Frontal cortex (tissue), 4 donors: ENCODE data around the gene IL1RAPL2. TPM values are rescaled to one million over a fixed set of nuclear protein-coding genes. Genes with fewer than 3 reads are reported as not detected.

Experiments used
- DNase-seq, 2 donors: peaks; one replicate each; pipeline ENCODE4 v3.0.0; 2012; ENCODE audit warnings: low spot score in 2 of 2
- FAIRE-seq: peaks from 2 replicates; lab custom pipeline; 2012; peaks lifted over from hg19 to GRCh38; lab: Jason Lieb, UNC
- total RNA-seq: library from RNA; depleted of rRNA; stranded (reverse); fragments of >200 nt; gene quantifications from one replicate; pipeline ENCODE4 v1.2.3, GENCODE V29; 2014
- donor health status: control.
- donor health status: control.
- donor health status: control.

IL1RAPL2 gene
- total RNA-seq, 1 donor from 2014 or later = 8.2 TPM

GRCh38 chrX:105315248-105315647 lies 749.2 kb downstream of the IL1RAPL2 start:
- no peak for DNase-seq

GRCh38 chrX:105317117-105317516 lies 751.1 kb downstream of the IL1RAPL2 start:
- no peak for FAIRE-seq

More at GRCh38 chrX:105315248-105315647, 749.2 kb downstream of the IL1RAPL2 start:
- no peak for FAIRE-seq

GRCh38 chrX:105323928-105324327 lies 757.9 kb downstream of the IL1RAPL2 start:
- FAIRE-seq (no peak), DNase-seq (no peak)

More at GRCh38 chrX:105317117-105317516, 751.1 kb downstream of the IL1RAPL2 start:
- no peak for DNase-seq

- FAIRE-seq = no peak
- DNase-seq = no peak
Measured at GRCh38 chrX:105328773-105329172, 762.8 kb downstream of the IL1RAPL2 start.

GRCh38 chrX:105331244-105331643 lies 765.2 kb downstream of the IL1RAPL2 start:
- no peak for FAIRE-seq

GRCh38 chrX:105347373-105347772 lies 781.4 kb downstream of the IL1RAPL2 start:
- FAIRE-seq = no peak
- DNase-seq = no peak

More at GRCh38 chrX:105331244-105331643, 765.2 kb downstream of the IL1RAPL2 start:
- no peak for DNase-seq

GRCh38 chrX:105349476-105349875 lies 783.5 kb downstream of the IL1RAPL2 start:
- DNase-seq (no peak), FAIRE-seq (no peak)

GRCh38 chrX:105375816-105376215 lies 809.8 kb downstream of the IL1RAPL2 start:
- FAIRE-seq (no peak), DNase-seq (no peak)

GRCh38 chrX:105424729-105425128 lies 858.7 kb downstream of the IL1RAPL2 start:
- FAIRE-seq (no peak), DNase-seq (no peak)

- DNase-seq = no peak
- no peak for FAIRE-seq
Measured at GRCh38 chrX:105451401-105451800, 885.4 kb downstream of the IL1RAPL2 start.

GRCh38 chrX:105458846-105459245 lies 892.8 kb downstream of the IL1RAPL2 start:
- DNase-seq (no peak), FAIRE-seq (no peak)

- DNase-seq = no peak
- FAIRE-seq = no peak
Measured at GRCh38 chrX:105460376-105460775, 894.4 kb downstream of the IL1RAPL2 start.

- FAIRE-seq = no peak
- DNase-seq = no peak
Measured at GRCh38 chrX:105461016-105461415, 895.0 kb downstream of the IL1RAPL2 start.

- DNase-seq (no peak), FAIRE-seq (no peak)
Measured at GRCh38 chrX:105462186-105462585, 896.2 kb downstream of the IL1RAPL2 start.

- no peak for DNase-seq
- FAIRE-seq = no peak
Measured at GRCh38 chrX:105463473-105463872, 897.5 kb downstream of the IL1RAPL2 start.

GRCh38 chrX:105464618-105465017 lies 898.6 kb downstream of the IL1RAPL2 start:
- FAIRE-seq = no peak
- DNase-seq = no peak

GRCh38 chrX:105468741-105469140 lies 902.7 kb downstream of the IL1RAPL2 start:
- no peak for FAIRE-seq
- DNase-seq = no peak

- no peak for DNase-seq
- FAIRE-seq = no peak
Measured at GRCh38 chrX:105471597-105471996, 905.6 kb downstream of the IL1RAPL2 start.

- DNase-seq (no peak), FAIRE-seq (no peak)
Measured at GRCh38 chrX:105475801-105476200, 909.8 kb downstream of the IL1RAPL2 start.

- FAIRE-seq (no peak), DNase-seq (no peak)
Measured at GRCh38 chrX:105477351-105477750, 911.4 kb downstream of the IL1RAPL2 start.

- FAIRE-seq (no peak), DNase-seq (no peak)
Measured at GRCh38 chrX:105480646-105481310, 914.8 kb downstream of the IL1RAPL2 start.

- DNase-seq (no peak), FAIRE-seq (no peak)
Measured at GRCh38 chrX:105483011-105483410, 917.0 kb downstream of the IL1RAPL2 start.
